ENCODE results near the gene STX18.
A peak's percentile ranks its signal among the peaks of the same experiment; 100 is the strongest.
"Not testable (repeated sequence)": the region's sequence is repeated elsewhere in the genome, so short reads cannot be mapped to it uniquely, and the experiment has no call there.

Gene STX18

DNA sequence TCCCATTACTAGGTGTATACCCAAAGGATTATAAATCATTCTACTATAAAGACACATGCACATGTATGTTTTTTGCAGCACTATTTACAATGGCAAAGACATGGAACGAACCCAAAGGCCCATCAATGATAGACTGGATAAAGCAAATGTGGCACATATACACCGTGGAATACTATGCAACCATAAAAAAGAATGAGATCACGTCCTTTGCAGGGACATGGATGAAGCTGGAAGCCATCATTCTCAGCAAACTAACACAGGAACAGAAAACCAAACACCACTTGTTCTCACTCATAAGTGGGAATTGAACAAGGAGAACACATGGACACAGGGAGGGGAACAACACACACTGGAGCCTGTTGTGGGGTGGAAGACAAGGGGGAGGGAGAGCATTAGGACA, 31.2 kb downstream of the STX18 start:
- DNase-seq (ENCODE audit: low read depth in 4 of 4, low spot score in 1 of 4): not testable (repeated sequence)

DNA sequence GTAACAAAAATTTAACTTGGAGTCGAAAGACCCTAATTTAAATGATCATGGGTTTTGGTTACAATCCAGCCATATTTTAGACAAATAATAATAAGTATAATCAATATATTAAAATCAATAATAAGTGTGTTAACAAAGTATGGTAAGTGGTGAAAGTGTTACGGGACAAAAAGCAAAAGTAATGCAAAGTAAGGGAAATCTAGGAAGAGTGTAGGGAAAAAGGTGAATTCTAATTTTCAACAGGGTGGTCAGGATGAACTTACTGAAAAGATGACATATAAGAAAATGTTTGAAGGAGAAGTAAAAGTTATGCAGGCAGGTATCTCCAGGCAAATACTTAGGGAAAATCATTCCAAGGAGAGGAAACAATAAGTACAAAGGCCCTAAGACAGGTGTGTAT, 32.3 kb downstream of the STX18 start:
- no peak for DNase-seq (ENCODE audit: low read depth in 4 of 4, low spot score in 1 of 4)

DNA sequence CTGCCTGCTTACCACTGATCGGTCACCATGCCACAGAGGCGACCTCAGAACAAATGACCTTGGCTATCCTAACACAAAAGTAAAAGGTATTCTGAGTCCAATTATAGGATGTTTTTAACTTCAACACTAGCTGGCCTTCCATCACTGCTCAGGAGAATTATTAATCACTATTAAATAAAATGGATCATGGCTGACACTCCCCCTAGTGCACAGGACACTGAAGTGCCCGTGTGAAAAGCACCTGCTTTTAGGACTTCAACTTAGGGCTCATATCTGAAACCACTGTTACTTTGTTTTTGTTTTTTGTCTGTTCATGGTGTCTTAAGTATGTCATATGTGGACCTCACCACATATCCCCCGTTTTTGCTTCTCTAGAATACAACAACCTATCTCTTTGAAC, 33.9 kb downstream of the STX18 start:
- DNase-seq (ENCODE audit: low read depth in 4 of 4, low spot score in 1 of 4): no peak

DNA sequence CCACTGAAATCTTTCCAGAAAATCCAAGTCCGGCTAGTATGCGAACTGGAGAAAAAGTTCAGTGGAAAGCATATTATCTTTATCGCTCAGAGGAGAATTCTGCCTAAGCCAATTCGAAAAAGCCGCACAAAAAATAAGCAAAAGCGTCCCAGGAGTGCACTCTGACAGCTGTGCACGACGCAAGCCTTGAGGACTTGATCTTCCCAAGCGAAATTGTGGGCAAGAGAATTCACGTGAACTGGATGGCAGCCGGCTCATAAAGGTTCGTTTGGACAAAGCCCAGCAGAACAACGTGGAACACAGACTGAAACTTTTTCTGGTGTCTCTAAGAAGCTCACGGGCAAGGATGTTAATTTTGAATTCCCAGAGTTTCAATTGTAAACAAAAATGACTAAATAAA, 34.4 kb downstream of the STX18 start:
- no peak for DNase-seq (ENCODE audit: low read depth in 4 of 4, low spot score in 1 of 4)

DNA sequence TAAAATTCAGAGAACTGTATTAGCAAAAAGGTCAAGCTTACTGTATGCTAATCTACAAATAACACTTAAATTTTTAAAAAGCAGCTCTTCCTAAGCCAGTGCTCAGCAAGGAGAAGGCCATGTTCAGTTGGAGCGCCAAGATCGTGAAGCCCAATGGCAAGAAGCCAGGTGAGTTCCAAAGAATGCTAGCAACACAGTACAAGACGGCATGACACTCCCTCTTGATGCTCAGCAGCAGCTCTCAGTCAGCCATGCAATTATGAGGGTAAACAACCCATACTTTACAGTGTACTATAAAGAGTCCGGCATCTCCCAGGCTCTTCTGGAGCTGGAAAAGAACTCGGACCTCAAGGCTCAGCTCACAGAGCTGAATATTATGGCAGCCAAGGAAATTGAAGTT, 34.9 kb downstream of the STX18 start:
- no peak for DNase-seq (ENCODE audit: low read depth in 4 of 4, low spot score in 1 of 4)

DNA sequence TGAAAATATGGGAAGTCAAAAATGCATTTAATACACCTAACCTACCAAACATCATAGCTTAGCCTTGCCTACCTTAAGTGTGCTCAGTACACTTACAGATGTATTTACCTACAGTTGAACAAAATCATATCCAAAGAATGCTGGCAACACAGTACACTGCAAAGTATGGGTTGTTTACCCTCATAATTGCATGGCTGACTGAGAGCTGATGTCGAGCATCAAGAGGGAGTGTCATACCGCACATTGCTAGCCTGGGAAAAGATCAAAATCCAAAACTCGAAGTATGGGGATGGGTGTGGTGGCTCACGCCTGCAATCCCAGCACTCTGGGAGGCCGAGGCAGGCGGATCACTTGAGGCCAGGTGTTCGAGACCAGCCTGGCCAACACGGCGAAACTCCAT, 36.6 kb downstream of the STX18 start:
- not testable (repeated sequence) for DNase-seq (ENCODE audit: low read depth in 4 of 4, low spot score in 1 of 4)

DNA sequence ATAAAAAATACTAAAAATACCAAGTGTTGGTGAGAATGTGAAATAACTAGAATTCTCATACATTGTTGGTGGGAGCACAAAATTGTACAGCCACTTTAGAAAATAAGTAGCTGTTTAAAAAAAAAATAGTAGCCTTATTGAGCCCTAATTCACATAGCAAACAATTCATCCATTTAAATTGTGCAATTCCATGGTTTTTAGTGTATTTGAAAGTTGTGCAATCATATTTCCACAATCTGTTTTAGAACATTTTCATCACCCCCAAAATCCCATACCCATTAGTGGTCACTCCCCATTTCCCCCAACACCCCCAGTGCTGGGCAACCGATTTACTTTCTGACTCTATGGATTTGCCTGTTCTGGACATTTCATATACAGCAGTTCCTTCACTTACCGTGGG, 37.1 kb downstream of the STX18 start:
- no peak for DNase-seq (ENCODE audit: low read depth in 4 of 4, low spot score in 1 of 4)

DNA sequence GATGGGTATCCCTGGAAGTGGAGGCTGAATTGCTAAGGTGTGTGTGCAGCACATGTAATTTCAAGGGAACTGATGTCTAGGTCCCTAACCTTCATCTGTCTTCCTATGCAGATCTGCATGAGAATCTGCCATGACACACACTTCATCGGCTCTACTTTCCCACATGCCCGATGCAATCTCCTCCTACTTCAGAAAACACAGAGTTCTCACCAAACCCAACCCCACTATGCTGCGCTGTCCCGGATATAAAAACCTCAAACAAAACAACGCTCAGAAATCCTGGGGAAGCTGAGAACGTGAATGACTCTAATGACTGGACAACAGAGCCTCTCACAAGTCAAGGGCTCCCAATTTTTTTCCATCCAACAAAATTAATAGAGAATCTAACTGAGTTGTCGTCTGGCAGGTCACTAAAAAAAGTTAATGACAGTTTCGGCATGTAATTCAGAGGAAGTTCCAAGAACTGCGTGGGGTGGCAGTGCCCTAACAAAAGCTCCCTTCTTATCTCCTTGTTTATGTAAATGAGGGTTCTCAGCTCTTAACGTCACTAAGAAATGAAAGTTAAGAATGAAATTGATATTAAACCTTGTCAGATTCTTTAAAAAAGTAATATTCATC, 39.0 kb downstream of the STX18 start:
- peak in 1 of 4 experiments; percentile 9 for DNase-seq (ENCODE audit: low read depth in 4 of 4, low spot score in 1 of 4)

DNA sequence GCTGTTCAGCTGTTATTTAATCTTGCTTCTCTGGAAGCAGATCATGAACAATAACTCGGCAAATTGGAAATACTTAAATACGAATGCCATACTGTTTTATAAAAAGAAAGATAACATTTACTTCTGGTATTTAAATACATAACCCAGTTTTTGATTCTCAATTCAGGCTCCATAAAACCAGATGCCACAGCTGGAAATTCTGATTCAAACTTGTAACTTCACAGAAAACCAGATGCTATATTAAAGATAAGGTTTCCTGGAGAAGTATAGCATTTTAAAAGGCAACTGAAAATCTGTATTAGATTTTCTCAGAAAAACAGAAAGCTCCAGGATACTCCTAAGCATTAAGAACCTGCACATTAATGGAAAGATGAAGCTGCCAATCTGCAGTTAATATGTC, 40.2 kb downstream of the STX18 start:
- DNase-seq (ENCODE audit: low read depth in 4 of 4, low spot score in 1 of 4): no peak

DNA sequence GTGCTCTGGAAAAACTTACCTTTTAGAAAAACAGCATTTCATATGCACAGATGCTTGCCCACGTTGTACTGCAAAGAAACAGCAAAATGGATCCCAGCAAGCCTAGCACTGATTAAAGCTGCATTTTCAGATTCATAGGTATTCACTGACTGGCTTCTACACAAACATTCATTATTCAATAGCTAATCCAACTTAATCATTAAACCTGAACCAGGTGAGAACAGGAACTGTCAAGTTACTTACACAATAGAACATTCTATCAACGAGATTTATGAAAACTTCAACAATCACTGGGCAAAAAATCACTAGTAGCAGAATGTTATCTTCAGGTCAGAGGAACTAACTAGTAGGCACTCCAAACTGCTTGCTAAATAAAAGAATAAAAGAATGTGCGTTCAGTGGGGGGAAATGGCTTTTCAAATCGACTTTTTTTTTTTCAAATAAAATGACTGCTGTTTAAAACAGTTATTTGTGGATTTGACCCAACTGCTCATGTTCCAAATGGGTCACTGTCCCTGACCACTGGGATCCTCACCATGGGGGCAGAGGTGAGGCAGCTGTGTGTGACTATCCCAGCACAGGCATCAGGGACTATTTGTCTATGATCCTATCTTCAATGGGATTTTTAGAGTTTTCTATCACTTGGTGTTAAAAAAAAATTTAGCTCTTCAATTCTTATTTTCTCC, 42.3 kb downstream of the STX18 start:
- DNase-seq (ENCODE audit: low read depth in 4 of 4, low spot score in 1 of 4): no peak

DNA sequence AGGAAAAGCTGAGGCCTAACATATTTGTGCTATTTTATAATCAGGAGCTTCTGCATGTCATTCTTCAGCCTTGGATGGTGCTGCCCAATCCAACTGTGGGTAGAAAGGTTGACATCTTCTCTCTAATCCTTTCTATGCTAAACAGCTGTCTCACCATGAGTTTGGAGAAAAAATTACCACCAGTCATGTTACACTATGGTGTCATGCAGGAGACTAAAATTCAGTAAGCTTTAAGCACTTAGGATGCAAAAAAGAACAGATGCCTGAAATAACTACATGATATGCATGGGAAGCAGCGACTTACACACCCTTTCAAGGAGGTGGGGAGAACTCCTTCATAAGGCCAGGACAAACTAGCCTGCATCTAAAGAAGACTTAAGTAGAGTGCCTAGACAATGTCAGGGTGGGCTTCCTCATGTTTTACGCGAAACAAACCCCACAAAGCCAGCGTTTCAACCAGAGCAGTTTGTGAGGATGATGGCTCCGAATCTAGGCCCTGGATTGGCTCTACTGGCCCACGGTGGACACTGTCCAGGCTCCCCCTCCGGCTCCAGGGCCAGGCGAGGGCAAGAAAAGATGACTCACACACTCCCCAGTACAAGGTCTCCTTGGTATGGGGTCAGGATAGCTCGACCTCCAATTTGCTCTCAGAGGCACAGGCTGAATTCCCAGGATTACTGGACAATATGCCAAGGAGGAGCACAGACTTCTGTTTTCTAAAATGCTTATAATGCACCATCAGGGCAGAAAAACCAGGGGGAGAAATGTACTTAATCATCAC, 45.1 kb downstream of the STX18 start:
- no peak for DNase-seq (ENCODE audit: low read depth in 4 of 4, low spot score in 1 of 4)

DNA sequence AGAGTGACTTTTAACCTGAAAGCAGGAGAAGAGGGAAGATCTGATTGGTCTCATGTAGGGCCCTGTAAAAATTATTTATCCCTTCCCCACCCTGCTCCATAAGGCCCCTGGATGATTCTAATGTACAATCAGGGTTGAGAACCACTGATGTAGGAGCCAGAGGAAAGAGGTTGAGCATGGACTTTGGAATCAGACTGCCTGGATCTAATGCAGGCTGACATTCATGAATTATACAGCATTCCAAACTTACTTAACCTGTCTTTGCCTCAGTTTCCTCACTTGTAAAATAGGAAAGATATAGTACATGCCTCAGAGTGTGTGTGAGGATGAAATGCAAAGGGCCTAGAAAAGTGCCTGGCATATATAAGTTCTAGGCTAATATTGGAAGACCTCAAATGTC, 47.0 kb downstream of the STX18 start:
- no peak for DNase-seq (ENCODE audit: low read depth in 4 of 4, low spot score in 1 of 4)

DNA sequence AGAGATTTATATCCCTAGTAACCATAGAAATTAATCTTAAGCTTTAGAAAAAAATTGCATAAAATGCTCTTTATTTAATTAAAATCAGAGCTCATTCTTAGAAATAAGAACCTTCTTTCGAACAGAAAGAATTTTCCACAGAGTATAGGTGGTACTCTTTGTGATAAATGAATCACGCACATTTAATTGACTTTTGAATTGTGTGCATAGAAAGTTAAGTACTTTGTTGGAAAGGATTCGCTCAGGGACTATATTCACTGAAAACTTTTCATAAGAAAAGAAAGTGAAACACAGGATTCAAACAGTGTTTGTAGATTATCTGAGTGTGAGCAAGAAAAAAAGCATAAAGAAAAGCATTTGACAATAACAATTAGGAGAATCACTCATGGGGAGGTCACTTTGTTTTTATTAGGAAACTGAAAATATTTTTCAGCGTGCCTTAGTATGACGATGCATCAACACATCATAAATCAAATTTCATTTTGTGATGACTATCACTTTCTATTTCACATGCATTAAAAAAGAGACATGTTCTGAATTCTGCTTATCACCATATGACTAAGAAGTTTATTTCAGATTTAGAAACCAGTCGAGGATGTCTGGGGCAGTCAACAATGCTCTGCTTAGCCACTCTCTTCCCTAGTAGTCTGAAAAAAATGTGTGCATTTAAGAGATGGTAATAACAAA, 49.5 kb downstream of the STX18 start:
- no peak for DNase-seq (ENCODE audit: low read depth in 4 of 4, low spot score in 1 of 4)

DNA sequence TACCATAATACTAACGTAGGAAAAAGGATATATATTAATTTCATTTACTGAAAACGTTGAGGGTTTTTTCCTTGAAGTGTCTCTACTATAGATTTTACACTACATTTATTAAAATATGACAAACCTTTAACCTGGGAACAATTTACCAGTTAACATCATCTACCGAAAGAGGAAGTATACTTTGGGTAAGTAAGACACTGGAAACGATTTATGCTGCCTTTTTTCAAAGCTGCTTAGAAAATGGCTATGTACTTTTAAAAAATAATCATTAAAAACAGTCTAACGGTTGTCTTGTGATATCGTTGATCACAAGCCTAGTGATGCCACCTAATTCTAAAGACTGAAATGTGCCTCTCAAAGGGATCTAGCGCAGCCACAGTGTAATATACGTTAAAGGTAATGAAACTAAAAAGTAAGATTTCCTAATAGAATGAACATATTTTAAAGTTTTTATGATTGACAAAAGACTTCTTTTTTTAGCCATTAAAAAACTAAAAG, 50.4 kb downstream of the STX18 start:
- no peak for DNase-seq (ENCODE audit: low read depth in 4 of 4, low spot score in 1 of 4)

DNA sequence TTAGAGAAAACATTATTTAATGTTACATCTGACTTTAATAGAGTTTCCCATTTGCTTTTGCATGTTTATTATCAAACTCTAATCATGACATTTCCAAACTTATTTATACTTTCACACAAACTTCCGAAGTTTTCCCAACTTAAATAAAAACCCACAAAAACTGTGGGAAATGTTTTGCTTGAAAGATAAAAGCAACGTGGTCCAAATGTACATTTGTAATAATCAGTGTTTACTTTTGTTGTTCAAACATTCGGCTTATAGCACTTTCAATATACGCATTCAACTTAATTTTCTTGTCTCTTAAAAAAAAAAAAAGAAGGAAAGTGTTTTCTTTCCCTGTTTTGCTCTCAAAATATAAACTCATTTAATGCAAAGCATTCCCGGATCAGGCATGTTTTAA, 51.0 kb downstream of the STX18 start:
- no peak for DNase-seq (ENCODE audit: low read depth in 4 of 4, low spot score in 1 of 4)

DNA sequence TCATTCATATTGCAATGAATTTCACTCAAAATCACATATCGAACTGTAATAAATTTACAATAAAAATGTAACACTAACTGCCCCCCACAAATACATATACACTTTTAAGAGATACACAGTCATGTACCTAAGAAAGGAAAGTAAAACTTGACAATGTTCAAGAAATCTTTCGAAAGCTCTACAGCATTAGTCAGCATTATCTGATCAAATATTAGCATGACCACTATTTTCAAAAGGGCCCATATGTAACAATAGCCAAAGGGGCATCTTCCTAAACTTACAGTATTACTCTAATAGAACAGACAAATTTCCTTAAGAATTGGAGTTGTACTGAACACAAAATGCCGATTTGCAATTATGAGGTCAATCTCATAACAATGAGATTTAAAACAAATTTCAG, 51.8 kb downstream of the STX18 start:
- no peak for DNase-seq (ENCODE audit: low read depth in 4 of 4, low spot score in 1 of 4)

DNA sequence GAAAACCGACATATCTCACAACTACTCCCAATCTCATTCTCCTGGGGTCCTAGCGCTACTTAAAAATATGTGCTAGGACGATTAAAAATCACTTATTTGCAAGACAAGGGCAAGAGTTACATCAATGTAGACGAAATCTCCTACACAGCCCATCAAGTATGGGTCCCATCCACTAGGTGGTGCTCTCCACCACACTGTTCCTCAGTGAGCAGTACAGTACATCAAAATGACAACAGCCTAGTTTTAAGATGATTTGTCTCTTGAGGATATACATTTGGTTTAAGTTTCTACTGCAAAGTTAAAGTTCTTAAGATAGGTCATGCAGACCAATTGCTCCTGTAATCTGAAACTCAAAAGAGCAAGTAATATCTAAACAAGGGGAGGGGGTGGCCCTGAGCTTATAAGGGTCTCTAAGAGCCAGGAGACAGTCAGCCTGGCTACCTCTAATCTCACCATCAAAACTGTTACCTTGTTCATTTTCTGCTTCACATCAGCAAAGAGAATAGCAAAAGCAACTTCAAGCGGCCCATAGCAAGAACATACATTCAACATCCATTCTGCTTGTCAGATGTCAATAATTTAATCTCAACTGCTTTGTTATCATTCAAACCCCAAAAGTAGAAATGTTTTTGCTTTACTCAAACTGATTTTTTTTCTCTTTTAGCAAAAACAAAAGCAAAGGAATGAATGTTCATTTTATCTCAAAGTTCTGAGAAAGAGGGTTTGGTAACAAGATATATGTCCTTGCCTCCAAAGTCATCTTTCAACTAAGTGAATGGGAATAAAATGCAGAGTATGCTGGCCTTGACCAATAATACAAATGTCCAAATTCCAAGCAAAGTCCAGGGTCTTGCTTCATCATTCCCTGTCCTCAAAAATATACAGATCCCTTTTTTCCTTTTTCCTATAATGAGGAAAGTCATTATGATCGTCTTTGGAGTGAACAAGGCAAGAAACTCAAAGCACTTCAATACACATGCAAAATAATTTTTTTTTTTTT, 53.1 kb downstream of the STX18 start:
- DNase-seq (ENCODE audit: low read depth in 4 of 4, low spot score in 1 of 4): peak; percentile 20 to 60 (median 54)

DNA sequence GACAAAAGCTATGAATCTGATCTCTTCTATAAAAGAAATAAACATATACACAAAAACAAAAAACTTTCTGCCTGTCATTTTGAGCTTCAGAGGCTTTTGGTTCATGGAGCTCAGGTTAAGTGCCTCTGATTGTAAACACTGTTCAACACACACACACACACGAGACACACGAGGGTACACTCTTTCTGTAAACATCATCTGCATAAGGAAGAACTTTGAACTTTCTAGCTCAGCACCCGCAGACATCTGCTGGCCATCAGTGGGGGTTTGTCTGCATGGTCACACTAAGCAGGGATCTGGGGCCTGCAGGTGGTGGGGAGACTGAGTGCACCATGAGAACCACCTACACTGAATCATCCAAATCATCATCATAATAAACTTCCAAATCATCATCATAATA, 54.9 kb downstream of the STX18 start:
- DNase-seq (ENCODE audit: low read depth in 4 of 4, low spot score in 1 of 4): no peak

DNA sequence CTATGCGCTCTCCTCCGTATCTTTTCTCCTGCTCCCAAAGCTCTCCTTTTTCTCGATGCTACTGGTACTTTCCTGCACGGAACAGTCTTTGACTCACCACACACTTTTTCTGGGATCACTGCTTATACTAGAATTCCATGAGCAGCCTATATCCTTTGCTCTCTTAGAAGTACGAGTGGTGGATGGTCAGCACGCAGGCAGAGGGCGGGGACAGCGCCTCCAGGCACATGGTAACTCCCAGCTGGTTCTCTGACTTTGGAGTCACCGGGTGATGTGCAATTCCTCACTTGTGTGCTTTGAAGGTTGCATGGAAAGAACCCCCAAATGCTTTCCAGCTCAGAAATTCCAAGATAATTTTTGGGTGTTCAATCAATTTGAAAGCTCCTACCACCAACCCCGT, 56.0 kb downstream of the STX18 start:
- DNase-seq (ENCODE audit: low read depth in 4 of 4, low spot score in 1 of 4): no peak

DNA sequence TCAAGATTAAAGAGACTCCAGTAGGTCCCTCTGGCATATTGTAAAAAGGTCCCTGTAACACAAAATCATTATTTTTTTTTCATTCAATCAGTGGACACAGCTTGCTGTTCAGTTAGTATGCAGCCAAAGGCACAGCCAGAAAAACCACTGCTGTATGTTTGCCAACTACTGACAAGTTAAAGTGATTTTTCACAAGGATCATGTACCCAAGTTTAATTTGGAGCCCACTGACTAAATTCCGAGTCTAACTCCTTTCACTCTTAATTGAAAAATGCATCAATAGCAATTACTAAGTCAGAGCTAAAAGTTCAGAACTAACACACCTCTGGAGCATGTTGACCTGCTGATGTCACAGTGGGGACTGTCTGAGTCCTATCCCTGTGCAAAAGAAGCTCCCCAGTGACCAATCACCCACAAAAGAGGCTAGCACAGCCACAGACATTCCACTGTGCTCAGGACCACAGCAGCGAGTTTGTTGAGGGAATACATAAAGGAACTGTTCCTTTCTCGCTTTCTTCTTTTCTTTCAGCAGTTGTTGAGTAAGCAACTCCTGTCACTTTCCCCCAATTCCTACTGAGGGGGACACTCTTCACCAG, 60.4 kb downstream of the STX18 start:
- DNase-seq (ENCODE audit: low read depth in 4 of 4, low spot score in 1 of 4): no peak
